Activated CD8-positive, alpha-beta memory T cell treated with anti-CD3 and anti-CD28 coated beads for 36 hours (primary cell): ENCODE results near the gene FAM81A. TPM values are rescaled to one million over a fixed set of nuclear protein-coding genes. Genes with fewer than 3 reads are reported as not detected.
"Not testable (repeated sequence)": the region's sequence is repeated elsewhere in the genome, so short reads cannot be mapped to it uniquely, and the experiment has no call there.

Source experiments
- CTCF ChIA-PET: fragments of 350-600 bp; sonication (Branson Sonifier 250); formaldehyde crosslinking; loops from one replicate; lab custom pipeline; 2021; ENCODE audit warnings: antibody characterized with exemption; lab: Charles Lee
- POLR2A ChIA-PET: fragments of 350-600 bp; sonication (Branson Sonifier 250); formaldehyde crosslinking; loops from one replicate; lab custom pipeline; 2021; ENCODE audit warnings: antibody characterized with exemption; lab: Charles Lee
- total RNA-seq, 2 experiments: library from RNA; stranded (reverse); gene quantifications; one replicate each; pipeline ENCODE4 v1.2.3, GENCODE V29; 2021

FAM81A gene
- total RNA-seq, 2 experiments from 2014 or later = 1.9 to 2.2 TPM

DNA sequence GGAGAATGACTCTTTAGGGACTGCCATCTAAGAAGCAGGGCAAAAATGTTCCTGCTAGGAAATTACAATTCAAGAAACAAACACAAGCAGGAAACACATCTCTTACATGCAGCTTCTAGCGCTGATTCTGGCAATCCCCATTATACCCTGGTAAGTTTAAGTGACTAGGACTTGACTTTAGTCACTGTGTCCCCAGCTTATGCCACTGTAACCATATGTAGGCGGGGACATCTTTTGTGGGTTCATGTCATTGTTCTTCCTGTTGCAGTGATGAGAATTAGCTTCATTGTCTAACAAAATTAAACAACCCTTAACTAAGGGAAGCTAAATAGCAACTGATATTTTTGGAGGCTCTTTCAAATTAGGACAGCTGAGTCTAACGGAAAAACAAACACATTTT lies 17.9 kb upstream of the FAM81A start:
- POLR2A ChIA-PET = interaction anchor here (1.0 kb wide), 1 partner anchor 8 kb away, joined by 8 read pairs; no protein-coding TSS in a partner anchor

DNA sequence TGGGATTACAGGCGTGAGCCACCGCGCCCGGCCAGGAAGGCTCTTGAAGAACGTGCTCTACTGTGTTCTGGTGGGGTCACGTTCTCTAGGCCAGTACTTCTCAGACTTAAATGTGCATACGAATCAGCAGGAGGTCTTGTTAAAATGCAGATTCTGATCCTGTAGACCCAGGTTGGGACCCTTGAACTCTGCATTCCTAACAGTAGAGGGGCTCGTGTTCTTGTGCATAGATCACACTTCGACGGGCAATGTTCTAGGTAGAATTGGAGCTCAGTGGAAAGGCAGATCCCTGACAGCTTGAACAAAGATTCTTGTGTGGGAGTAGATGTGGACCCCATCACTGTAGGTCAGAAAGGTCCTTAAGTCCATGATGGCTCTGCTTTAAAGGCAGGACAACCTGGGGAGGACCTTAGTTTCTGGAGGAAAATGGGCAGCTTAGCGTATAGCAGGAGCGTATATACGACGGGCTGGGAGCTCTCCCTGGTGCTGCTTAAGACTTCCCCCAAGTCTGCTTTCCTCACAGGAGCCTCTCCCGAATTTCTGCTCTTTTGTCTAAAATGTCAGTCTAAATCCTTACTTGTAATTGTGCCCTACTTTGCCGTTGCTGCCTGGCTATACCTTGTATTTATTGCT lies 16.9 kb upstream of the FAM81A start:
- CTCF ChIA-PET = interaction anchor here (1.6 kb wide), 1 partner anchor 108 kb away, joined by 4 read pairs; no protein-coding TSS in a partner anchor
- POLR2A ChIA-PET = no interaction called here

More for the DNA sequence above, 17.9 kb upstream of the FAM81A start:
- CTCF ChIA-PET = interaction anchor here (1.6 kb wide), 1 partner anchor 109 kb away, joined by 4 read pairs; no protein-coding TSS in a partner anchor

- ChIA-PET POLR2A (no interaction called here), CTCF (interaction anchor here (0.7 kb wide), 1 partner anchor 47 kb away, joined by 3 read pairs; no protein-coding TSS in a partner anchor)
Observed at GRCh38 chr15:59424616-59425015, 13.4 kb upstream of the FAM81A start.

DNA sequence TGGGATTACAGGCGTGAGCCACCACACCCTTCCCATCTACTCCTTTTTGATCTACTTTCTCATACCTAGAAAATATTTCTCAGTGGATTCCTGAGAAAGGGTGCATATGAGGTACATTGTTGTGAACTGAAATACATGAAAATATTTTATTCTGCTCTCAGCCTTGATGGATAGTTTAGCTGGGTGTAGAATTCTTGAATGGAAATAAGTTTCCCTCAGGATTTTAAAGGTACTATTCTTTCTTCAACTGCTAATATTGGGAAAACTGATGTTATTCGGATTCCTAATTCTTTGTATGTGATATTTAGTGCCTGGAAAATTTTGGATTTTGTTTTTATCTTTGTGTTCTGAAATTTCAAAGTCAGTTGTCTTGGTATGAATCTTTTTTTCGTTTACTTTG lies 9.1 kb upstream of the FAM81A start:
- CTCF ChIA-PET, POLR2A ChIA-PET: not testable (repeated sequence)

- ChIA-PET CTCF (interaction anchor here (0.7 kb wide), 1 partner anchor 242 kb away, joined by 6 read pairs; no protein-coding TSS in a partner anchor), POLR2A (no interaction called here)
Observed at GRCh38 chr15:59432389-59432788, 5.6 kb upstream of the FAM81A start.

GRCh38 chr15:59434481-59434880 lies 3.5 kb upstream of the FAM81A start:
- ChIA-PET POLR2A (no interaction called here), CTCF (no interaction called here)

- POLR2A ChIA-PET = no interaction called here
- CTCF ChIA-PET = no interaction called here
Observed at GRCh38 chr15:59436774-59437141, 1.2 kb upstream of the FAM81A start.

DNA sequence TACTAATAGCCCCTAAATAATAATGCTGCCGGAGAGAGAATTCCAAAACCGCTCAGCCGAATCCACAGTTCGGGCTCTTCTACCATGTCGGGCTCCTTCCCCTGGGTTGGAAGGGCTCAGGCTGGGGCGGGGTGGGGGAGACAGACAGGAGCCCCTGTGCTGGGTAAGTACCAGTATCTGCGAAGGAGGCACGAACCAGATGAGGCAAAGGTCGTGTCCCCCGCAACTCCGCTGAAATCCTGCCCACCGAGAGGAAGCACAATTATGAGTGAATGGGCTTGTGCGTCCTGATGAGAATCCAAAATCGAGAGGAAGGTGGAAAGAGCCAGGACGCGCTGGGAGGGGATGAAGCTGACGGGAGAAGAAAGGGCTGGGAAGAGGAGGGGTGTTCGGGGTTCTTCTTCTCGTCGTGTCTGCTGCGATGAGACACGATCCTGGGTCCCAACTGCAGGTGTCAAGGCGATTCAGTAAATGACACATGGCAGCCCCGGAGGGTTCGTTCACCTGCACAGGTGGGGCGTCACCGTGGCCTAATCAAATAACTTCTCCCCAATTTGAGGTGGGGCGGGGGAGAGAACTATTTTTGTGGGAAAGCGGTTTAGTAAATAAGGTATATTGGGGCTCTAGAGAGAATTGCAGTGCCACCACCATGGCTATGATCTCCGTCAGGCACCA lies 707 bp upstream of the FAM81A start:
- POLR2A ChIA-PET = no interaction called here
- CTCF ChIA-PET = no interaction called here

DNA sequence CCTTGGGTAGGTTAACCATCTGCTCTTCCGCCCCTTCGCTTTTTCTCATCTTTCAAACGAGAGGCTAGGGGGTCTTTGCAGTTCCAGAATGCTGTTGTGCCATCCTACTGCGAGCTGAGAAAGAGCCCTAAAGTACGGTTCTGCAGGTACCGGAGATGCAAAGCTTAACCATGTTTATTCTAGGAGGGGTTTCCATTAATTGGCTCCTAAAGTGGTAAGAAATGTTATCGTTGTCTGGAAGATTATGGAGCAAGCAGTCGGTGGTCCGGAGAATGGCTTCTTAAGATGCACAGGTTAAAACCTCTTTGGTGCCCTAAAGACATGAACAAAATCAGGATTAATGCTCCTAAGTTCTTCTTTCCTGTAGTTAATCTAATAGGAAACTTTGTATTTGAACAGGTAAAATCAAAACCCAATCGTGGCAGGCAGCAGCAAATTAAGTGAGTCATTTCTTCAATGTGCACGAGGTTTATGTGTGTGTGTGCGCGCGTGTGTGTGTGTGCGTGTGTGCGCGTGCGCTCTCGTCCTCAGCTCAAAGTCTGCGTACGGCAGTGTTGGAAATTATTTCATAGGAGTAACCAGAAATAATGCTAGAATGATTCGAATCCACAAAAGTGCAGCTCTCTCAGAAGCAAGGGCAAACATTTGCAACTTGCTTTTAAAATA lies 772 bp downstream of the FAM81A start:
- CTCF ChIA-PET = no interaction called here
- POLR2A ChIA-PET = no interaction called here

- CTCF ChIA-PET = no interaction called here
Observed at GRCh38 chr15:59439576-59439975, 1.6 kb downstream of the FAM81A start.

GRCh38 chr15:59443341-59444072 lies 5.5 kb downstream of the FAM81A start:
- POLR2A ChIA-PET = no interaction called here
- CTCF ChIA-PET = no interaction called here

More at GRCh38 chr15:59439576-59439975, 1.6 kb downstream of the FAM81A start:
- POLR2A ChIA-PET = no interaction called here

GRCh38 chr15:59444081-59444835 lies 6.3 kb downstream of the FAM81A start:
- ChIA-PET POLR2A (no interaction called here), CTCF (no interaction called here)

- ChIA-PET POLR2A (no interaction called here), CTCF (no interaction called here)
Observed at GRCh38 chr15:59444980-59445545, 7.1 kb downstream of the FAM81A start.

GRCh38 chr15:59446232-59446957 lies 8.4 kb downstream of the FAM81A start:
- ChIA-PET CTCF (no interaction called here), POLR2A (no interaction called here)

DNA sequence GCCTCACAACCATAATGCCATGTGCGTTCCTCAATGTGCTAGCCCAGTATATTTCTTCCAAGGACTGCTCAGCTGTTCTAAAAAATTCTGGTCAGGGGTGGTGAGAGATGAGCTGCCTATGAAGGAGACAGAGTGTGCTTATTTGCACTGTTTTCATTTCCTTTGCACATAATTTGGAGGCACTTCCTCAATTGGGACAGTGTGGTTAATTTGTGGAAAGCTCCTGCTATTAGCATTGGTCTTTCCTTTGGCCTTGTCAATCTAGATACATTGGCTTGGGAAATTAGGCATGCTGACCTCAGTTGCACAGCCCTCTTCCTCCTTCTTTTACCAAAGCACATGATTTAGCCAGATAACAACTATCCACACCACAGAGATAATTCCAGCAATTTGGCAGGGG lies 9.4 kb downstream of the FAM81A start:
- ChIA-PET POLR2A (no interaction called here), CTCF (no interaction called here)

DNA sequence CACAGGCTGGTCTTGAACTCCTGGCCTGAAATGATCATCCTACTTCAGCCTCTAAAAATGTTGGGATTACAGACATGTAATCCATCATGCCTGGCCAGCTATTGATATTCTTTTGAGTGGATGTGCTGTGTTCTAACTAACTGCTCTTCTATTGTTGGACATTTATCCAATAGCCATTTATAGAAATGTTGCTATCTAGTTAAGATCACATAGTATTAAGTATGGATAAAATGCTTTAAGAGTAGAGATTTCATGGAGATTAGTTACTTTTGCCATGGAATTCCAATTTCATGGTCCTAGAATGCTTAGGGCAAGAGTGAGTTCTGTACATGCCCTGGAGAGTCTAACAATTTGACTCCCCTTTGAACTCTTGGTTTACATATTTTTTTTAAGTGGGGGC lies 10.9 kb downstream of the FAM81A start:
- CTCF ChIA-PET = no interaction called here
- POLR2A ChIA-PET = no interaction called here

GRCh38 chr15:59453474-59454215 lies 15.7 kb downstream of the FAM81A start:
- ChIA-PET POLR2A (no interaction called here), CTCF (no interaction called here)

- POLR2A ChIA-PET = no interaction called here
Observed at GRCh38 chr15:59456114-59456513, 18.1 kb downstream of the FAM81A start.

More at GRCh38 chr15:59456114-59456513, 18.1 kb downstream of the FAM81A start:
- CTCF ChIA-PET = no interaction called here
